Kidney capillary endothelial cell (primary cell): Measurements from ENCODE around the gene TNFRSF4.
"Not testable (repeated sequence)": the region's sequence is repeated elsewhere in the genome, so short reads cannot be mapped to it uniquely, and the experiment has no call there.

Source experiments
- DNase-seq: peaks from one replicate; pipeline ENCODE4 v3.0.0-alpha.2; 2018; ENCODE audit warnings: low spot score

Gene TNFRSF4

GRCh38 chr1:1213345-1214265 lies at the start of gene TNFRSF4:
Gene TNFRSF4 (minus strand): TSS chr1:1214153. CDS start chr1:1214127, 26 bp downstream.
- no peak for DNase-seq

DNA sequence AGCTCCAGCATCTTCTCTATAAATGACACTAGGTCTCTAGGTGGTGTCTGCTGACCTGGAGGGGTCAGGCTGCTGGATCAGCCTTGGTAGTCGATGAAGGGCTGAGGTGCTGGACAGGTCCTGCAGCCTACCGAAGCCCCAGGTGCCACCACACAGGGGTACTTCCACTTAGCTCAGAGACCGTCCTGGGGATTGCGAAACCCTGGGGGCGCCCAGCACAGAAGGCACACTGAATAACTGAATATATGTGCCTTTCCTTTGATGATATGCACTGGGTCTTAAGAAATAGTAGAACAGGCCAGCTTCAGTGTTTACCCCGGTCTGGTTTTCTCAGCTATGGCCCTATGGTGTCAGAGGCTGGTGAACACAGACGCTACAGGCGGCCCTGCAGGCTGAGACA lies 48.8 kb upstream of the TNFRSF4 start:
- no peak for DNase-seq

- DNase-seq = no peak
These were observed 48.1 kb upstream of the TNFRSF4 start for GRCh38 chr1:1262071-1262470.

DNA sequence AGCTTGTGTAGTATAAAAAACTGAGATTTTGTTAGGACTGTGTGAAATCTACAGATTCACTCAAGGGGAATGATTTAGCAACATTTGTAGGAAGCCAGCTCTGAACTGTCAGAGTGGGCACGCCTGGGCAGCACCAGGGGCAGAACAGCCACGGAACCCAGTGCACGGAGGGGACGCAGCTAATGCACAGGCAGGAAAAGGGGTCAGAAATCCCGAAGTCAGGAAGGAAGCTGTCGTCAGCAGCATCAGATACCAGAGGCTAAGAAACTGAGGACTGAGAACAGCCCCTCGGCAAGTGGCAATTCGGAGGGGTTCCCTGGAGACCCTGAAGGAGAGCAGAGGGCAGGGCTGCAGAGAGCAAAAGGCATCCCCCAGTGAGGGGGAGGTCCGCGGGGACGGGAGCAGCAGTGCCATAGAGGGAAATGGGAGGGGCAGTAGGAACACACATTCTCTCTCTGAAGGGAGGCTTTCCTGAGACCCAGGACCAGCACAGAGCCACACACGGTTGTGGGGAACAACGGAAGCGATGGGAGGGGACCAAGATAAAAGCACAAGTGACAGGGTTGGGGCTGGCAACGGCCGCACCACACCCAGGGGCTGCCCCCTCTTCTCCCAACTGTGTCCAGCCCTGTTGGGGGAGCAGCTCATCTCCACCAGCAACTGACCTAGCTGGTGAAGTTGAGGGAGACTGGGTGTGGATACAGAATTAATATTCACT lies 47.0 kb upstream of the TNFRSF4 start:
- DNase-seq = peak; percentile 48

GRCh38 chr1:1259951-1260600 lies 46.1 kb upstream of the TNFRSF4 start:
- no peak for DNase-seq

DNA sequence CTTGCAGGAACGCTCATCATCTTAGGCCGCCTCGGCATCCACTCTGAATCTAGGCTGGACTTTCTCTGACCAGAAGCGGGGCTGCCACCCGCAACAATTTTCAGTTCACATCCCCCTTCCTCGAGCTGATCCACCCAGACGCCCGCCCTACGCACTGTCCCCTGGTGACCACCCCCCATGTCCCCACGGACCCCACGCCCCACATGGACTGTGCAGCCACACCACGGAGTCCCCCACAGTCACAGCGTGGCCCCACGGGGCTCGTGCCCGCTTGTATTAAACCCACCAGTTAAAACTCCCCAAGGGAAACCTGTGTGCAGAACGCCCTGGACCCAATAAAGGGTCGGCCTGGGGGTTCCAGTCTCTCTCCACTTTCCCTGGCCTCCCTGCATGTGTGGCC lies 45.6 kb upstream of the TNFRSF4 start:
- DNase-seq = no peak

DNA sequence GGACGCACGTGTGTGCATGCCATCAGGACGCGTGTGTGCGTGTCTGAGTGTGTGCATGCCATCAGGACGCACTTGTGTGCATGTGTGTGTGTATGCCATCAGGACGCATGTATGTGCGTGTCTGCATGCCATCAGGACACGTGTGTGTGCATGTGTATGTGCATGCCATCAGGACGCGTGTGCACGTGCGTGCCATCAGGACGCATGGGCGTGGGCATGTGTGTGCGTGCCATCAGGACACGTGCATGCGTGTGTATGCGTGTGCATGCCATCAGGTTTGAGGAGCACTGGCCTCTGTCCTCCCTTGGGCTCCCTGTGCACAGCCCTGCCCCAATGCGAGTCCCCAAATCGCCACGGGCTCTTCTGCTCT lies 45.2 kb upstream of the TNFRSF4 start:
- no peak for DNase-seq

GRCh38 chr1:1256956-1257871 lies 43.3 kb upstream of the TNFRSF4 start:
- DNase-seq = no peak

DNA sequence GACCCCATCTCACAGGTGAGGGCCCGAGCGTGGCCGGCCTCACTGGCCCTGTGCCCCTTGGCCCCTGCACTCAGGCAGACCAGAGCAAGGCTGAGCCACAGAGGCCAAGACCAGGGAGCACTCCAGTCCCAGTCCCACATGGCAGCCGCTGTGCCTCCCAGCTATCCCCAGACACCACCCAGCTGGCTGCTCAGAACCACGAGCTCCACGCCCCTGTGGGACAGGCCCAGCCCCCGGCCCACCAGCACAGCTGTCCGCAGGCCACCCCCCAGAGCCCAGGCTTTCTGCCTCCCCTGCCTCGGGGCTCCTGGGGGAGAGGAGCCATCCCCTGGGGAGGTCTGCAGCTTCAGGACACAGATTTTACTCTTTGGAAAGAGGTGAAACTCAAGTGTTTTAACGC lies 41.7 kb upstream of the TNFRSF4 start:
- no peak for DNase-seq

- no peak for DNase-seq
These were observed 41.1 kb upstream of the TNFRSF4 start for GRCh38 chr1:1255078-1255477.

- no peak for DNase-seq
These were observed 40.7 kb upstream of the TNFRSF4 start for GRCh38 chr1:1254667-1254998.

GRCh38 chr1:1253972-1254666 lies 40.2 kb upstream of the TNFRSF4 start:
- no peak for DNase-seq

DNA sequence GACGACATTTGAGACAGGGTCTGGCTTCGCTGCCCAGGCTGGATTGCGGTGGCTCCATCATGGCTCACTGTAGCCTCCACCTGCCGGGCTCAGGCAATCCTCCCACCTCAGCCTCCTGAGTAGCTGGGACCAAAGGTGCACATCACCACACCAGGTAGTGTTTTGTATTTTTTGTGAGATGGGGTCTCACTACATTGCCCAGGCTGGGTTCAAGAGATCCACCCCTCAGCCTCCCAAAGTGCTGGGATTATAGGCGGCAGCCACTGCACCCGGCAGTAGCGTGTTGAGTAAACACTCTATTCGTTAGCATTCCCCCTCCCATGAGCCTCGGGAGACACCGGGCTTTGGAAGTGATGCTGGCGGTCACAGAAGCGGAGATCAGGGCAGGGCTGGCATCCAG lies 39.4 kb upstream of the TNFRSF4 start:
- DNase-seq = no peak

- DNase-seq = no peak
These were observed 36.9 kb upstream of the TNFRSF4 start for GRCh38 chr1:1250786-1251284.

GRCh38 chr1:1248009-1248913 lies 34.3 kb upstream of the TNFRSF4 start:
- DNase-seq = not testable (repeated sequence)

DNA sequence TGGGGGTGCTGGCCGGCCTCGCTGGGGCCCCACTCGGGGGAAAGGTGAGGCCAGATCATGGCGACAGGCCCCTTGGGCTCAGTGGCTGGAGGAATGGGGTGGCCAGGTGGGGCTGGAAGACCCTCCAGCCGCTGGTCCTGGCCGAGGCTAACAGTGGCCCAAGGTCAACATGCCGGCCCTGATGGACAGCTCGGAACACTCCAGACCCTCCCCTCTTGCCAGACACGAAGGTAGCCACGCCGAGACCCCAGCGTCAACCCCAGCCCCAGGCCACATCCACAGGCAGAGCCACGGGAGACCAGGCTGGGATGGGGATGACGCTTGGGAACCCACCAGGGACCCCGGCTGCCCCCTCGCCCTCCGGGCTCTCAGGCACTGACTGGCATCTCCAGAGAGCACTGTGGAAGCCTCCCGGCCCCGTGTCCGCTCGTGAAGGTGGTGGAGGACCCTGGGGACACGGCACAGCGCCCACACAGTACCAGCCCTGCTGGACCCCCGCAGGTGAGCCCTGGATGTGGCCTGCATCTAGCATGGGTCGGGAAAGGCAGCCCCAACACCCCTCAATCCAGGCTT lies 33.5 kb upstream of the TNFRSF4 start:
- DNase-seq = no peak

DNA sequence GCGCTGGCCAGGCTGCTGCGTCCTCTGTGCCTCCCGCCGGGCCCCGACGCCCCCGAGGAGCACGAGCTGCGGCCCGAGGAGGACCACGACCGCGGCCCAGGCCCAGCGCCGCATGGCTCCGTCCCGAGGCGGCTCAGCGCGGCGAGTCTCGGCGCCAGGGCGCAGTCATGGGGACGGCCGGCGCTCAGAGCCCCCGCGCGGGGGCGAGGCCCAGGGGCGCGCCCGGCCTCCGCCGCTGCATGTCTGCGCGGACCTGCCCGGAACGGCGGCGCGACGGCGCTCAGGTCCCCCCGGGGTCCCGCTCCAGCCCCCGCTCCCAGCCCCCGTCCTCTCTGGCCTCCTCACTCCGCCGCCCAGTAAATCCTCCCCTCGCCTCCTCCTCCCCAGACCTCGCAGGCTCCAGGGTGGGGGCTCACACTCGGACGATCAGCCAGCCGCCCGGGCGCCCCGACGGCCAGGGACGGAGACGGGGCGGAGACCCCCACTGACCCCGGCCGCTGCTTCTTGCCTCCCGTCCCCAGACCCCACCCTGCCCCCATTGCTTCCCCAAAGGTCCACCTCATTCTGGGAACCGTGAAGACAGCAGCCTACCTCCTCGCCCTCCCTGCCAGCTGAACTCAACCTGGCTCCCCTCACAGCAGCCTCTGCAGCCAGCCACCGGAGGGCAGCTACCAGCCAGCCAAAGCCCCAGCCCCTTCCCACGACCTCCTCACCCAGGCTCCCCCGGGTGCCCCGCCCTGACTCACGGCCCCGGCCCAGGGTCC lies 32.8 kb upstream of the TNFRSF4 start, which contains the start of gene C1QTNF12:
C1QTNF12 (minus strand) TSS at position 146 of the 764 bp plus-strand sequence; CDS start at position 114, 32 bp downstream.
- no peak for DNase-seq

DNA sequence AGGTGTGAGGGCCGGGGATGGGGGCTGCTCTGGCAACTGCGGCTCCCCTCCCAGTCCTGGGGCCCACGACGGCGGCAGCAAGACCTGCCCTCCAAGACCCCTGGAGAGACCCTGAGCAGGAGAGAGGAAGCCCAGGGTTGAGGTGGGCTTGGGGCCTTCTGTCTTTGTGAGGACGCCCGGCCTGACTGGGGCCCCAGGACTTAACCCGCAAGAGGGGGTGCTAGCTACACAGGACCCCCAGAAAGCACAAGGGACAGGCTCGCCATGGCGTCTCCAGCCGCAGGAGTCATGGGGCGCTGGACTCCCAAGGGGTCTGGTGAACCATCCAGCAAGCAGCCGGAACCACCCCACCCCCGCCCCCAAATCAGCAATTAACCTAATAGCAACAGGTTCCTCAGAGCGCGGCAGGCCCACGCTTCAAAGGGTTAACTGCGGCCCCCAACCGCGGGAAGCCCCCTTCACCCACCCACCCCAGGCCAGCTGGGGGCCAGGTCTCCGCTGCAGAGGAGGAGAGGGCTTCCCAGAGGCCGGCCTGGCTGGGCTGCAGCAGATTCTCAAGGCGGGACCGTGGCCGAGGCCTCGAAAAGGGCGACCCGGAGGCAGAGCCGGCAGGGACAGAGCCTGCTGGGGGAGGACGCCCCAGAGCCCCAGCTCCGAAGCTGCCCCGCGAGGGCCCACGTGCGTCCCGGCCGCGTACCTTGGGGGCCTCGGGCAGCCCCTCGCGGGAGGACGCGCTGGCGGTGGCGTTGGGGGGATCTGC lies 32.0 kb upstream of the TNFRSF4 start:
- no peak for DNase-seq
